MM.1S (cell line): Measurements from ENCODE around the gene AGAP1.

Source experiments
- DNase-seq: peaks from one replicate; pipeline ENCODE4 v3.0.0-alpha.2; 2015
- H2AFZ ChIP-seq: fragments of 300-600 bp; sonication (generic); 2 replicates; pipeline ENCODE4 v1.6.0; 2016; ENCODE audit warnings: antibody characterized with exemption, low read length
- H3F3A ChIP-seq: fragments of 300-600 bp; sonication (generic); 2 replicates; pipeline ENCODE4 v1.6.1; 2016; ENCODE audit warnings: mild to moderate bottlenecking, antibody characterized with exemption, low read length, moderate library complexity, mixed read lengths; ENCODE audit not compliant: insufficient read depth
- H3K27ac ChIP-seq: fragments of 300-600 bp; sonication (generic); 2 replicates; pipeline ENCODE4 v1.5.1; 2016; ENCODE audit warnings: mild to moderate bottlenecking, low read length
- H3K27me3 ChIP-seq: fragments of 300-600 bp; sonication (generic); replicated peaks from 2 replicates; pipeline ENCODE4 v1.6.0; 2016; ENCODE audit warnings: low read length; ENCODE audit not compliant: insufficient read depth
- H3K36me3 ChIP-seq: fragments of 300-600 bp; sonication (generic); replicated peaks from 2 replicates; pipeline ENCODE4 v1.6.1; 2016; ENCODE audit warnings: mild to moderate bottlenecking, low read length, mixed read lengths; ENCODE audit not compliant: insufficient read depth
- H3K4me1 ChIP-seq: fragments of 300-600 bp; sonication (generic); 2 replicates; pipeline ENCODE4 v1.6.1; 2016; ENCODE audit warnings: low read length, mixed read lengths
- H3K4me2 ChIP-seq: fragments of 300-600 bp; sonication (generic); 2 replicates; pipeline ENCODE4 v1.6.0; 2016; ENCODE audit warnings: low read depth, low read length
- H3K4me3 ChIP-seq: fragments of 300-600 bp; sonication (generic); 2 replicates; pipeline ENCODE4 v1.5.1; 2016; ENCODE audit warnings: low read length, mixed read lengths
- H3K79me2 ChIP-seq: fragments of 300-600 bp; sonication (generic); 2 replicates; pipeline ENCODE4 v1.6.1; 2016; ENCODE audit warnings: mixed run types, low read length, mixed read lengths
- H3K9ac ChIP-seq: fragments of 300-600 bp; sonication (generic); 2 replicates; pipeline ENCODE4 v1.6.1; 2016; ENCODE audit warnings: low read length, mixed read lengths
- H3K9me2 ChIP-seq: fragments of 300-600 bp; sonication (generic); replicated peaks from 2 replicates; pipeline ENCODE4 v1.6.1; 2016; ENCODE audit warnings: mild to moderate bottlenecking, low read length, mixed read lengths; ENCODE audit not compliant: insufficient read depth
- H3K9me3 ChIP-seq: fragments of 300-600 bp; sonication (generic); replicated peaks from 2 replicates; pipeline ENCODE4 v1.6.1; 2016; ENCODE audit warnings: mild to moderate bottlenecking, low read length, mixed read lengths; ENCODE audit not compliant: insufficient read depth
- H4K20me1 ChIP-seq: fragments of 300-600 bp; sonication (generic); 2 replicates; pipeline ENCODE4 v1.6.1; 2016; ENCODE audit warnings: mild to moderate bottlenecking, low read length, moderate library complexity, mixed read lengths; ENCODE audit not compliant: insufficient read depth
- EZH2 ChIP-seq: fragments of 300-600 bp; sonication (generic); optimal IDR thresholded peaks from 2 replicates; pipeline ENCODE3; 2017; ENCODE audit warnings: low read depth, mild to moderate bottlenecking, antibody characterized with exemption, low read length, mixed read lengths
- EZH2phosphoT487 ChIP-seq: fragments of 300-600 bp; sonication (generic); IDR thresholded peaks from 2 replicates; pipeline ENCODE4 v1.6.1; 2018; ENCODE audit warnings: antibody characterized with exemption, low read length
- TF ChIP-seq, protein P1 (sequence below): fragments of 300-600 bp; sonication (generic); IDR thresholded peaks from 2 replicates; pipeline ENCODE4 v1.5.1; 2016; ENCODE audit warnings: antibody characterized with exemption, low read length, mixed read lengths

AGAP1 gene

DNA sequence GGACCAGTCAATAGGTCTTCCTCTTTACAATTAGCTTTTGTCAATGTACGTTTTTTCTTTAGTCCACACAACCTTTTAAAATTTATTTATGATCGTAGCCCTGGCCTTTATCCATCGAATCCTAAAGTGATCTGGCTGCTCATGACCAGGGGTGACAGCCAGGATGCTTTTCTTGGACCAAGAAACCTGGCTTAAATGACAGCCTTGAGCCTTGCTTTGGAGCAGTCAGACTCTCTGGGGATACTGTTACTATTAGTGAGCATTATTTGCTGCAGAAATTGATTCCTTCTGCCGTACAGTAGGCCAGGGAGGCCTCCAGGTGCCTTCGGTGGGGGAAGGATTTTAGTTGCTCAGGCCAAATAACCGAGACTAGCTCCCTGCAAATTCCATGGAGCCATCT lies 70.2 kb downstream of the AGAP1 start:
- Histone ChIP-seq H3K27me3 (no peaks in the 10 kb centered on the region), H3F3A (no peaks in the 10 kb centered on the region), H3K79me2 (peaks cover 99% of the 10 kb centered on the region), H3K9ac (no peak overlapping the region), H3K9me3 (no peaks in the 10 kb centered on the region), H3K27ac (no peak overlapping the region), H3K9me2 (no peaks in the 10 kb centered on the region), H3K4me3 (no peak overlapping the region), H2AFZ (no peak overlapping the region), H3K36me3 (no peaks in the 10 kb centered on the region), H3K4me2 (no peak overlapping the region), H4K20me1 (no peaks in the 10 kb centered on the region; the same call in 1 of the 2 replicates), H3K4me1 (0 out of 2 replicates have a peak, but pooled peaks cover 12% of the 10 kb centered on the region)
- no peak for DNase-seq
- TF ChIP-seq, protein P1, sequence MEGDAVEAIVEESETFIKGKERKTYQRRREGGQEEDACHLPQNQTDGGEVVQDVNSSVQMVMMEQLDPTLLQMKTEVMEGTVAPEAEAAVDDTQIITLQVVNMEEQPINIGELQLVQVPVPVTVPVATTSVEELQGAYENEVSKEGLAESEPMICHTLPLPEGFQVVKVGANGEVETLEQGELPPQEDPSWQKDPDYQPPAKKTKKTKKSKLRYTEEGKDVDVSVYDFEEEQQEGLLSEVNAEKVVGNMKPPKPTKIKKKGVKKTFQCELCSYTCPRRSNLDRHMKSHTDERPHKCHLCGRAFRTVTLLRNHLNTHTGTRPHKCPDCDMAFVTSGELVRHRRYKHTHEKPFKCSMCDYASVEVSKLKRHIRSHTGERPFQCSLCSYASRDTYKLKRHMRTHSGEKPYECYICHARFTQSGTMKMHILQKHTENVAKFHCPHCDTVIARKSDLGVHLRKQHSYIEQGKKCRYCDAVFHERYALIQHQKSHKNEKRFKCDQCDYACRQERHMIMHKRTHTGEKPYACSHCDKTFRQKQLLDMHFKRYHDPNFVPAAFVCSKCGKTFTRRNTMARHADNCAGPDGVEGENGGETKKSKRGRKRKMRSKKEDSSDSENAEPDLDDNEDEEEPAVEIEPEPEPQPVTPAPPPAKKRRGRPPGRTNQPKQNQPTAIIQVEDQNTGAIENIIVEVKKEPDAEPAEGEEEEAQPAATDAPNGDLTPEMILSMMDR: no peak
- TF ChIP-seq EZH2: no peak
- TF ChIP-seq EZH2phosphoT487: no peak

DNA sequence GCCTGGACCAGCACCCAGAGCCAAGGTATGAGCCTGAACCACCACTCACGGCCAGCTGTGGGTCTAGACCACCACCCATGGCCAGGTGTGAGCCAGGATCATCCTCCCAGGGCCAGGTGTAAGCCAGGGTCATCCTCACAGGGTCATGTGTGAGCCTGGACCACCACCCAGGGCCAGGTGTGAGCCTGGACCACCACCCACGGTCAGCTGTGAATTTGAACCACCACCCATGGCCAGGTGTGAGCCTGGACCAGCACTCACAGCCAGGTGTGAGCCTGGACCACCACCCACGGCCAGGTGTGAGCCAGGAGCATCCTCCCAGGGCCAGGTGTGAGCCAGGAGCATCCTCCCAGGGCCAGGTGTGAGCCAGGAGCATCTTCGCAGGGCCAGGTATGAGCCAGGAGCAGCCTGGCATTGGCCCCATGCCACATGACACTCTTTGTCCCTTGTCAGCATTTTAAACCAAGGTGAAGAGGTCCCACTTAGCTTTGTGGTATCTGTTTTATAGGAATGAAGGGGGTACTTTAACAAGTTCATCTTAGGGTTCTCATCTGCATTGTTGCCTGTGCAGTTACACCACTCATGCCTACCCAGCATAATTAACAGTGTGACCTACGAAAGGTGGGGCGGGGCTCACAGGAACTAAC lies 71.2 kb downstream of the AGAP1 start:
- Histone ChIP-seq H3K79me2 (peaks cover 97% of the 10 kb centered on the region), H3K9me2 (no peaks in the 10 kb centered on the region), H3K36me3 (no peaks in the 10 kb centered on the region), H3K27me3 (no peaks in the 10 kb centered on the region), H3F3A (peaks cover 8% of the 10 kb centered on the region; the same call in 1 of the 2 replicates), H3K4me3 (no peak overlapping the region), H3K4me2 (no peak overlapping the region), H3K4me1 (0 out of 2 replicates have a peak, but pooled peaks cover 7% of the 10 kb centered on the region), H2AFZ (no peak overlapping the region), H3K27ac (no peak overlapping the region), H3K9ac (no peak overlapping the region), H4K20me1 (no peaks in the 10 kb centered on the region; the same call in 1 of the 2 replicates), H3K9me3 (no peaks in the 10 kb centered on the region)
- TF ChIP-seq, protein P1: no peak
- TF ChIP-seq EZH2phosphoT487 (no peak), EZH2 (no peak)
- DNase-seq: no peak

DNA sequence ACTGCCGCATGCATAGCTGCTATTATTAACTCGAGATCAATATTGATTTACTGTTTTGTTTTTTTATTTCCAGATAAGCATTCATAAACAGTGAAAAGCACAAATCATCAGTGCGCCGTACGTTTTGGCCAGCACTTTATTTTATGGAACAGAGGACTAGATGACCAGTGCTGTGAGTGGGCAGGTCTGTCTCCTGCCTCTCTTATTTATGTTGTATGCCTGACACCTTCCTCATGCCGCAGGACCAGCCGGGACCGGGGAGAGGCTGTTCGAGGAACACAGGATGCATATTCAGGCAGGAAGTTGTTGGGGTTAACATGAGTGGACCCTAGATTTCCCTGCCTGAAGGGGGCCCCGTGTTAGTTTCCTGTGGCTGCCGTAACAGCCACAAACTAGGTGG lies 72.6 kb downstream of the AGAP1 start:
- DNase-seq: no peak
- no peak for TF ChIP-seq EZH2
- TF ChIP-seq EZH2phosphoT487: no peak
- TF ChIP-seq, protein P1: no peak
- Histone ChIP-seq H3K9ac (no peak overlapping the region), H3K27ac (no peak overlapping the region), H3F3A (peaks cover 12% of the 10 kb centered on the region; the same call in 1 of the 2 replicates), H3K9me3 (no peaks in the 10 kb centered on the region), H3K4me1 (peaks cover 8% of the 10 kb centered on the region; the same call in 1 of the 2 replicates), H4K20me1 (no peaks in the 10 kb centered on the region; the same call in 1 of the 2 replicates), H3K27me3 (no peaks in the 10 kb centered on the region), H3K79me2 (peaks cover 97% of the 10 kb centered on the region), H3K4me2 (no peak overlapping the region), H3K4me3 (no peak overlapping the region), H3K9me2 (no peaks in the 10 kb centered on the region), H3K36me3 (no peaks in the 10 kb centered on the region), H2AFZ (no peak overlapping the region)
